IPS-11a (cell line): ENCODE results near the gene ATP10A.

Source experiments
- H3K4me3 ChIP-seq: one replicate; pipeline ENCODE4 v1.5.1; 2013; ENCODE audit warnings: low read depth, low read length, control low read depth

The ATP10A gene

DNA sequence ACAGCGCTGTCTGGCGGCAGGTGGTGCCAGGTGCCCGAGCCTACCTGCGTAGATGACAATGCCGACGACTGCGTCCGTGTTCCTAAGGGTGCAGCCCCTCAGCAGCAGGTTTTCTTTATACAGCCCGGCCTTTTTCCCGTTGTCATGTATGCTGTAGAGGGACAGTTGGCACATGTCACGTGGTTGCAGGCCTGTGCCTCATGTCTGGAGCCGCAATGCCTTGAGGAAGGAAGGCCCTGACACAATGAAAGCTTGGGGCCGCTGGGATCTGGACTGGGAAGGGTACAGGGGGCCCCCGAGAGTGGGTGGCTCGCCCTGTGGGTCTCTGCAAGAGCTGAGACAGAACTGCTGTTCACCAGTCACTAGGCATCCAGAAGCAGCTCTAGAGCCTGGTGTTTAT is 136.0 kb downstream of the ATP10A start:
- H3K4me3 ChIP-seq, result no peak overlapping the region

DNA sequence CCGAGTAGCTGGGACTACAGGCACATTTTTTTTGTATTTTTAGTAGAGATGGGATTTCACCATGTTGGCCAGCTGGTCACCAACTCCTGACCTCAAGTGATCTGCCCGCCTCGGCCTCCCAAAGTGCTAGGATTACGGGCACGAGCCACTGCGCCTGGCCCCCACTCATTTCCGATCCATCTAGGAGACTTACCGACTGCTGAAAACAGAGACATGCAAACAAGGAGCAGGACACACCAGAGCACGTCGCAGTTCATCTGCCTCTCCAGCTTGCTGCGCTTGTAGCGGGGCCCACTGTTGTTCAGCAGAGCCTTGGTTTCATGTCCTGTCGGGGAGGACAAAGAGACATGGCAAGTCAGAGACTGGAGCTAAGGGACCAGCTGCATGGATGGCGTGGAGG is 137.4 kb downstream of the ATP10A start:
- H3K4me3 ChIP-seq, result no peak overlapping the region

DNA sequence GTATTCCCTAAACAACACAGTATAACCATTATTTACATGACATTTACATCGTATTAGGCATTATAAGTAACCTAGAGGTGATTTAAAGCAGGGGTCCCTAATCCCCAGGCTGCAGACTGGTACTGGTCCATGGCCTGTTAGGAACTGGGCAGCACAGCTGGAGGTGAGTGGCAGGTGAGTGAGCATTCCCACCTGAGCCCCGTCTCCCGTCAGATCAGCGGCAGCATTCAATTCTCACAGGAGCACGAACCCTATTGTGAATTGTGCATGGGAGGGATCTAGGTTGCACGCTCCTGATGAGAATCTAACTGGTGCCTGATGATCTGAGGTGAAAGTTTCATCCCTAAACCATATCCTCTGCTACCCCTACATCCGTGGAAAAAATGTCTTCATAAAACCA is 138.2 kb downstream of the ATP10A start:
- H3K4me3 ChIP-seq, result no peak overlapping the region

DNA sequence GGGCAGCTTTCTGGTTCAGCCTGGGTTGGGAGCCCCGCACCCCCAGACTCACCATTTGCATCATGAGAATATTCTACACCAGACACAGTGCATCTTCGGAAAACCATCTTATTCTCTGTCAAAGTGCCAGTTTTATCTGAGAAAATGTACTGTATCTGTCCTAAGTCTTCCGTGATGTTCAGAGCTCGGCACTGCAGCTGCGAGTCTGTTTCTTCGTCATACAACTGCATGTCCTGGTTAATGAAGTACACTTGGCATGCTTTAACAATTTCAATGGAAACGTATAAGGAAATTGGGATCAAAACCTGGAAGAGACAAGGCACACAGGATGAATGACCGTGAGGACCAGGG is 141.5 kb downstream of the ATP10A start:
- no peak overlapping the region for H3K4me3 ChIP-seq

DNA sequence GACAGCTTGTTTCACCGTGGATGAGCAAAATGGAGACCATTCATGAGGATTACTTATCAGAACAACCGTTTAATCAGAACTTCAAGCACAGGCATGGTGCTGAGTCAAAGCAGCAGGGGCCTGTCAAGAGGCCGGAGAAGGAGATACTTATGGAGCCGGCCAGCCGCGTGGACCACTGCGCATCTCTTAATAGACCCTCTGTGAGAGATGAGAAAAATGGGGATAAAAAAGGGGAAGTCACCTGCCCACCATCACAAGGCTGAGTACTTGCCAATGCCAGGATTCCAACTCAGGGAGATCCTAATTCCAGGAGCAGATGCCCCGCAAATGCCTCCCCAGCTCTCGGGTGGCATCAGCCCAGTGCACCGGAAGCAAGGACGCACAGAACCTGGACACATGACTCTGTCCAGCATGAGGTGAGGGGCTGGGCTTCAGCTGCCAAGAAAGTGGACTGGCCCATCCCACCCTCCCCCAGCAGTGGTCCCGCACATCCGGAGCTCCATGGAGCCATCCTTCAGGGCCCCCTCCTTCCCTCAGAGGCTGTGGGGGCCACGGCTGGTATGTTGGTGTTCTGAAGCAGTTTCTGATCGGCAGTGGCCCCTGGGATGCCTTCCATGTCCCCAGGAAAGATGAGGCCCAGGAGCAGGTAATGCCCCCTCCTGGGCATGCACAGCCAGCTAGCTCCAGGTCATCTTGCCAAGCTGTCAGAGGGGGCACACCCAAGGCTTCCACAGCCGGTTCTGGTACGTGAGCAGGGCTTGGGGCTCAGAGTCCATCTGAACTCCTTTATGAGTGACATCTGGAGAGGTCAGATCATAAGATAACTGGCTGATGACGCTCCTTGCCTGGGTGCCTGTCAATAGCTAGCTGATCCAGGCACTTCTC is 143.8 kb downstream of the ATP10A start:
- no peak overlapping the region for H3K4me3 ChIP-seq

DNA sequence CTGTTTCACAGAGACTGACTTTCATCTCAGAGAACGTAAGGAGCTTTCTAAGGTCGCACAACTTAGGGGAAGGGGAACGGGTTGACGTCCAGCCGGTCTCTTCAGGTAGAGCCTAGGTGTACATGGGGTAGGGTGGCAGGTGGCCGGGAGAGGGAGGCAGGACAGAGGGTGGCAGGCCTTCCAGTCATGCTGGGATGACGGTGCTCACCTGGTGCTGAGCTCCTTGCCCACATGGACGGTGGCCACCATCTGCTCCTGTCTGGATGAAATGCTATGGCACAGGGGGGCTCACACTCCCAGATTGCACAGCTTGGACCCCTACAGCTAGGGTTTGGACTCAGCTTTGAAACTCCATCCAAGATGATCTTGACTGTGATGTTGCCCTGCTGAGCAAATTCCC is 144.5 kb downstream of the ATP10A start:
- H3K4me3 ChIP-seq, result no peak overlapping the region

DNA sequence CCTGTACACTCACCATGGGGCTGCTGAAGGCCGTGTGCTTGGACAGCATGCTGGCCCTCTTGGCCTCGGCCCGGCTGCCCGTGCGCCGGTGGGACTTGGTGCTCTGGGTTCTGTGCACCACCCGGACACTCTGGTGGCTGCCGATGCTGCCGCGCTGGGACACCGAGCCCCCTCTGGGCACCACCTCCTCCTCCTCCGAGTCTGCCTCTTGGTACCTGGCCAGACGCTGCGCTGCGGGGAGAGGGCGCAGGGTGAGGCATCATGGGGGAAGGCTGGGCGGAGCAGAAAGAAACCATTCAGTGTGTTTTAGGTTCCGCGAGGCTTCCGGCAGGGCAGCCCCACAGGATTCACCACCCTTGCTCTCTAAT is 145.0 kb downstream of the ATP10A start:
- H3K4me3 ChIP-seq, result no peak overlapping the region

GRCh38 chr15:25717457-25718168 is 145.5 kb downstream of the ATP10A start:
- no peak overlapping the region for H3K4me3 ChIP-seq

- H3K4me3 ChIP-seq, result no peak overlapping the region
Observed at GRCh38 chr15:25717127-25717456, 146.0 kb downstream of the ATP10A start.

GRCh38 chr15:25716414-25717126 is 146.6 kb downstream of the ATP10A start:
- no peak overlapping the region for H3K4me3 ChIP-seq

DNA sequence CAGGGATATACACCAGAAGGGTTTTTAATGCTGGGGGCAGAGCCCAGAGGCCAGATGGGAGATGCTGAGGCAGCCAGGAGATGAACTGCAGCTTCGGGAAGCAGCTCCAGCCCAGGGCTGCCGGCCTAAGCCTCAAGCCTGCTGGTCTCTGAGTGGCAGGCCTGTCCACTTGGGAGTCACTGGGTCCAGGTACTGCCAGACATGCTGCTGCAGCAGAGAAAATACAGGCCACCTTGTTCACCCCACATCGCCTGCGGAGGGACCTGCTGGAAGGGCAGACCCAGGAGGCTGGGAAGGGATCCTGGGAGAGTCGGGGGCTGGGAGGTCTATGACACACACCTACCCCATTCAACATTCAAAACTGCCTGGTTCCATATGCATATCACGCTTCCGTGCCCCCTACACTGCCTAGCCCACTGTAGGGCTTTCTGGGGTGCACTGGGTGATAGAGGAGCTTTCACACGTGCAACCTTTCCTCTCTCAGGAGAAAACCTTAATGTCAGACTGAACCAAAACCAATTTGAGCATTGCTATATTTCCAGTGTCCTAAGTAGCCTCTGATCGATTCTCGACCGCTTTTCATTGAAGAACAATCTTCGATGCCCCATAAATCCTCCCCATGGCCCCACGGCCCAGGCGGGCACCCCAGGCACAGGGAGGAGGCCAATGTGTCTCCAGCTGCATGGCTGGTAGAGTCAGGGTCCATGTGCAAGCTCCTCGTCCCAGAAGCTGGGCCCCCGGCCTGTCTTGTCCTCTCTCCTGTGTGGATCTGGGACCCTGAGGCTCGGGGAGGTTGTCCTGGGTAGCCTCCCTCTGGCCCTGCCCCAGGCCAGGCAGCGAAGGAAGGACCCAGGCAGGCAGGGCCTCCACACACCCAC is 147.4 kb downstream of the ATP10A start:
- H3K4me3 ChIP-seq, result no peak overlapping the region

DNA sequence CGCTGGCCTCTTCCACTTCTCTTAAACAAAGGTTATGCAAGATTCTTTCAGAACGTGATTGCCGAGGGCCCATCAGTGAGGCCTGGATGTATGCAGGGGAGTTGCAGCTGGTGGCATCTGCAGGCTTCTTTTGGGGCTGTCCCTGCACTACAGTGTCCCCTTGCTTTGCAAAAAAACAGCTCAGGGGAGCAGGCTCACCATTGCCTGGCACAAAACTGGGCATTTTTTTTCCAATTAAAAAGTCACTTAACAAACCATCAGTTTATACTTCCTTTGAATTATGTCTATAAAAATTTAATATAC is 148.6 kb downstream of the ATP10A start:
- H3K4me3 ChIP-seq, result no peak overlapping the region

DNA sequence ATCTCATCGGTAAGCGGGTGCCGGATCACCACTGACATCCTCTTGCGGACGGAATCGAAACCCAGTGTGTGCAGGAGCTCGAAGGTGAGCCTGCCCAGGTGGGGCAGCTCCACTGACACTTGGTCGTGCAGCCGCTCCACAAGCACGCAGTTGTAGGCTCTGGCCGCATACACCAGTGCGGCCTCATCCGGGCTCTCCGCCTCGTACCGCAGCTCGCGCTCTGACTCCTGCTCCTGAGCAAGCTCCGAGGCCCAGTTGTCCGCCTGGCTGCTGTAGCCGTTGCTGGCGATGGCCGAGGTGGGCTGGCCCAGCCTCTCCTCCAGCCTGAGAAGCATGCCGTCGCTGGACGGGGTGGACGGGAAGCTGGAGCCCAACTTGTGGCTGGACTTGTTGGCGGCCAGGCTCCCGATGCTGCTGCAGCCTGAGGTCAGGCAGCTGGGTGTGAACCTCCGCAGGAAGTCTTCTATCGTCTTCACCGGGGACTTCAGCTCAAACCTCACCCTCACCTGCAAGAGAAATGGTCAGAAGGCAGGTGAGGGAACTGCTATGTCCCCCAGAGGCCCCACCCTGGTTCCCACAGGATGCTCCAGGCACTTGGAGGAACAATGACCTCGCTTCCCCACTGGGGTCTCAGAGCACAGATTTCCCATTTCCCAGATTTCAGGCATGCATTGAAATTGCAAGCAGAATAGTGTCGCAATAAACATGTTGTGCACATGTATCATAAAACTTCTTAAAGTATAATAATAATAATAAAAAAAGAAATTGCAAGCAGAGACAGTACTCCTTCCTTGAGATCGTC is 149.2 kb downstream of the ATP10A start:
- no peak overlapping the region for H3K4me3 ChIP-seq

GRCh38 chr15:25712961-25713355 is 150.2 kb downstream of the ATP10A start:
- no peak overlapping the region for H3K4me3 ChIP-seq

DNA sequence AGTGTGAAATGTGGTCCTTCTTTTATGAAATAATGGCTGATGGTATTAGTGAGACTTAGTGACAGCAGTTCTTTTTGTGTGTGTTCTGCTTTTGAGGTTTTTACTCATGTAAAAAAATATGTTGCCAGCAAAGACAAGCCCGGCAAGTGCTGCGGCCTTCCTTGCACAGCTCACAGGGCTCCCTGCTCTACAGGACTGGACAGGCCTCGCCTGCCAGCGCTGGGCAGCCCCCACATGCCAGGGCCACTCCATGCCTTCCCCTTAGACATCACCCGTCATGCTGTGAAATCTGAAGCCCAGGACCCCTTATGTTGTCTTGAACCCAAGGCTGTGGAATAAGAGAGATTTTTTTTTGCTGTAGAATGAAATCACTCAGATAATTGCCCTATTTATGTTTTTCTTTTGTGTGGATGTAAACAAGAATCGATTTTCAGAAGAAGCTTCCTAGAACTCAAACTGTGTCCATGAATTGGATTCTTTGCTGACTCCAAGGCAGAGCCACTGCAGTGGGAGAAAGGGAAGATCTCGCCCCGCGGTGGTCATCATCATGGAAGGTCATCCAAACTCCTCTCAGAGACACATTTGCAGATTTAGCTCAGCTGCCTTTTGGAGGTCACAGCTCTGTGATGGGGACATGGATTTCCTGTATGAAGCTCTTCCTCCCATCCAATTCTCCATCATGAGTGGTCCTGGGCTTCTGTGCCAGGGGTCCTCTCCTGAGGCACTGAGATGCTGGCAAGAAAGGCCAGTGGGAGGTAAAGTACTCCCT is 150.8 kb downstream of the ATP10A start:
- H3K4me3 ChIP-seq, result no peak overlapping the region

DNA sequence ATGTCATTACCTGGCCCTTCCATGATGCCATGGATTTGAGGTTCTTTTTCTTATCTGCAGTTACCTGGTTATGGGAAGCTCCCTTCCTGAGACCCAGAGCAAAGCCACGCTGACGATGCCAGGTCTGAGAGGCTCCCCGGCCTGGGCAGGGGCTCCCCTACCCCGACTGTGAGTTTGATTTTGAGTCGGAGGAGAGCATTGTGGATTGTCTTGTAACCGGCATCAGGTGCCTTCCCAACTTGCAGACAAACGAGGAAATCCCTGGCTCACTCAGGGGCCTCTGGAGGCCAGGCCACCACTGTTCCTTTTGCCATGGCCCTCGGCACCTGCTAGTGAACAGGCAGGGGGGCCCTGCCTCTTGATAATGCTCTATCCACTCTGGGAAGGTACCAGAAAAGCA is 151.4 kb downstream of the ATP10A start:
- no peak overlapping the region for H3K4me3 ChIP-seq

GRCh38 chr15:25711164-25711563 is 152.0 kb downstream of the ATP10A start:
- no peak overlapping the region for H3K4me3 ChIP-seq

GRCh38 chr15:25710184-25710583 is 152.9 kb downstream of the ATP10A start:
- no peak overlapping the region for H3K4me3 ChIP-seq

- H3K4me3 ChIP-seq, result no peak overlapping the region
Observed at GRCh38 chr15:25709437-25710159, 153.5 kb downstream of the ATP10A start.
